Transverse colon (tissue), 4 donors: ENCODE results near the gene CEMP1.

ENCODE experiments used
- CTCF ChIP-seq, 5 experiments: fragments of 200-600 bp in 3 of 5; fragments of 450-650 bp in 2 of 5; sonication (generic) in 3 of 5; IDR thresholded peaks; 1 replicate in 2 of 5; 2 replicates in 3 of 5; pipeline ENCODE4 v1.5.1; 2016 to 2017; ENCODE audit warnings: antibody characterized with exemption in 5 of 5, inconsistent platforms in 3 of 5, mild to moderate bottlenecking in 2 of 5, moderate library complexity in 1 of 5
- EP300 ChIP-seq: sonication (generic); formaldehyde crosslinking; IDR thresholded peaks from one replicate; pipeline ENCODE4 v1.6.1; 2017; ENCODE audit warnings: antibody characterized with exemption, low read depth
- POLR2A ChIP-seq: fragments of 450-650 bp; IDR thresholded peaks from one replicate; pipeline ENCODE4 v1.6.1; 2016; ENCODE audit warnings: antibody characterized with exemption, mild to moderate bottlenecking, moderate library complexity
- POLR2AphosphoS5 ChIP-seq, 3 donors: sonication (generic); formaldehyde crosslinking; IDR thresholded peaks; one replicate each; pipeline ENCODE4 v1.6.1; 2016; ENCODE audit warnings: antibody characterized with exemption in 3 of 3

- TF ChIP-seq CTCF (IDR thresholded peaks at IDR 0.05) (no peak), EP300 (no peak), POLR2A (no peak), POLR2AphosphoS5 (IDR thresholded peaks at IDR 0.05) (no peak)
Observed at GRCh38 chr16:2530629-2531318, 434 bp downstream of the CEMP1 start.
